CD4-positive, alpha-beta T cell (primary cell): ENCODE results near the gene REX1BD. TPM values are rescaled to one million over a fixed set of nuclear protein-coding genes. Genes with fewer than 3 reads are reported as not detected.

Source experiments
- ATAC-seq: fragments of 200-7000 bp; cut with Tn5 transposase; one replicate; pipeline ENCODE4 v1.10.0; 2022; ENCODE audit warnings: mild to moderate bottlenecking; ENCODE audit not compliant: poor library complexity
- CTCF ChIA-PET: fragments of 350-600 bp; sonication (Branson Sonifier 250); formaldehyde crosslinking; loops from one replicate; lab custom pipeline; 2021; ENCODE audit warnings: antibody characterized with exemption, inconsistent platforms; lab: Charles Lee
- POLR2A ChIA-PET: fragments of 350-600 bp; sonication (Branson Sonifier 250); formaldehyde crosslinking; loops from one replicate; lab custom pipeline; 2021; ENCODE audit warnings: antibody characterized with exemption, inconsistent platforms; lab: Charles Lee
- DNase-seq, 14 experiments: peaks; one replicate each; pipeline ENCODE4 v3.0.0-alpha.2; 2013 to 2020; ENCODE audit warnings: mixed read lengths in 2 of 14
- H3K27ac ChIP-seq, 2 donors: one replicate each; pipeline versions ENCODE4 v1.5.1 to v1.7.0; 2013; ENCODE audit warnings: low read length in 2 of 2, low read depth in 1 of 2, mild to moderate bottlenecking in 1 of 2
- H3K27me3 ChIP-seq, 2 experiments: 1 replicate in 1 of 2; 2 replicates in 1 of 2; pipeline versions ENCODE4 v1.6.1 to v1.7.0; 2013; ENCODE audit warnings: low read length in 2 of 2, control low read depth in 1 of 2, mild to moderate bottlenecking in 1 of 2, moderate library complexity in 1 of 2; ENCODE audit not compliant: insufficient read depth in 2 of 2, control insufficient read depth in 1 of 2
- H3K36me3 ChIP-seq: one replicate; pipeline ENCODE4 v1.6.1; 2013; ENCODE audit warnings: low read length, control low read depth; ENCODE audit not compliant: insufficient read depth
- H3K4me1 ChIP-seq: one replicate; pipeline ENCODE4 v1.6.1; 2013; ENCODE audit warnings: low read length, control low read depth; ENCODE audit not compliant: insufficient read depth
- H3K4me3 ChIP-seq: one replicate; pipeline ENCODE4 v1.5.1; 2013; ENCODE audit warnings: mild to moderate bottlenecking, low read length, moderate library complexity
- H3K9me3 ChIP-seq, 2 experiments: 1 replicate in 1 of 2; 2 replicates in 1 of 2; pipeline versions ENCODE4 v1.6.1 to v1.7.0; 2013; ENCODE audit warnings: low read length in 2 of 2, mild to moderate bottlenecking in 2 of 2, control low read depth in 1 of 2, moderate library complexity in 1 of 2; ENCODE audit not compliant: control insufficient read depth in 1 of 2, insufficient read depth in 1 of 2
- H3K27ac Mint-ChIP-seq: one replicate; pipeline ENCODE4 v1.8.0; 2020; ENCODE audit warnings: mixed read lengths
- H3K27me3 Mint-ChIP-seq: one replicate; pipeline ENCODE4 v1.8.0; 2021; ENCODE audit warnings: mixed read lengths
- H3K36me3 Mint-ChIP-seq: one replicate; pipeline ENCODE4 v1.8.0; 2021; ENCODE audit warnings: low read depth, mixed read lengths
- H3K4me1 Mint-ChIP-seq: one replicate; pipeline ENCODE4 v1.8.0; 2021; ENCODE audit warnings: low read depth, mixed read lengths
- H3K4me3 Mint-ChIP-seq: one replicate; pipeline ENCODE4 v1.8.0; 2020; ENCODE audit warnings: mild to moderate bottlenecking, mixed read lengths
- H3K9me3 Mint-ChIP-seq: one replicate; pipeline ENCODE4 v1.8.0; 2020; ENCODE audit warnings: mixed read lengths
- intact Hi-C, 2 experiments: fragments of 100-400 bp; cut with DNase I in 1 of 2; cut with micrococcal nuclease in 1 of 2; formaldehyde crosslinking; loops; one replicate each; pipeline versions ENCODE4 v1.15.1 to v1.9.0; 2023 to 2025; cut with DNase I, micrococcal nuclease
- total RNA-seq, 174 experiments: library from RNA in 2 of 174; stranded (reverse) in 2 of 174; gene quantifications; one replicate each; pipeline ENCODE4 v1.2.3 and lab custom pipeline; 2021 to 2026
- TF ChIP-seq, protein P1 (sequence below): fragments of 200-600 bp; IDR thresholded peaks from one replicate; pipeline ENCODE4 v1.8.0; 2022; ENCODE audit warnings: antibody characterized with exemption, mild to moderate bottlenecking

The REX1BD gene
- total RNA-seq, 2 experiments from 2014 or later, result 88.4 to 88.9 TPM

DNA sequence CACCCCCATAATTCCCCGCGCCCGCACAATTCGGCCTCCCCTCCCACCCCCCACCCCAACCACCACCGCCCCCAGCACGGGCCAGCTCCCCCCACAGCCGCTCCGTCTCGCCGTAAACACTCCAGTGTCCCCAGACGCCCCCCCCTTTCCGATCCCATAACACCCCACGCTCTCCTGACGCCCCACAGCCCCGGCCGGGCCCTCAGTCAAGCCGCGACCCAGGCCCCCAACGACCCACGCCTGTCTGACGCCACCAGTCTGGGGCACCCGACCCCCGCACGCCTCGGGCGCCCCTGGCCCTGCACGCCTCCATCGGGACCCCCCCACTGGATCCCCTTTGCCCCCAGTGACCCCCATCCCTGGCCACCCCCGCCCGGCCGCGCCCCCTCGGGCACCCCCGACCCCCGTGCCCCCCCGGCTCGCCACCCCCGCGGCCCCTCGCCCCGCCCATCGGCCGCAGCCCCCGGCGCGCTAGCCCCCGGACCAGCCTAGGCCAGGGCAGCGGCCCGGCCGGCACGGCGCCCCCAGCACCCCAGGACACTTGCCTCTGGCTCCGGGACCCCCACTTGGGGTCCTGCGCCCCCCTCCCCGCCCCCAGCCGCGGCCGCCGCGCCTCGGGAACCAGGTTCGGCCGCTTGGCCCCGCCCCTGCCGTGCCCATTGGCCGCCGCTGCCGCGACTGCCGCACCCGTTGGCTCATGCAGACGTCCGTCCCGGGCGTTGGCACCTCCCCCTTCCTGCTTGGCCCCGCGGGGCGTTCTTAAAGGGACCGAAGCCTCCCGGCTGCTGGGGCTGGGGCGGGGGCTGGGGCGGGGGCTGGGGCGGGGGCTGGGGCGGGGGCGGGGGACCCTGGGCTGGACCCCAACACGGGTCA, 45.4 kb upstream of the REX1BD start, which contains the start of gene FKBP8:
Gene FKBP8 (minus strand): TSS at position 633 of the 873 bp plus-strand sequence. CDS start 1,603 bp downstream, outside the sequence.
- no peaks in the 10 kb centered on the region for H3K27me3 ChIP-seq
- Mint-ChIP-seq H3K27ac (peak within 1 kb of the TSS; percentile 96), H3K36me3 (peaks cover 46% of the 10 kb centered on the region), H3K4me3 (peak within 1 kb of the TSS; percentile 98), H3K4me1 (peaks cover 27% of the 10 kb centered on the region), H3K9me3 (no peaks in the 10 kb centered on the region), H3K27me3 (no peaks in the 10 kb centered on the region)
- peak within 1 kb of the TSS; percentile 66 to 85 for H3K27ac ChIP-seq
- peak; percentile 93 for ATAC-seq
- CTCF ChIA-PET, result interaction anchor here (1.3 to 1.7 kb wide), 8 partner anchors 9 to 304 kb away, joined by 3 to 8 read pairs (median 5); partner anchors contain the start of genes ELL, KXD1, REX1BD and UBA52
- peaks cover 28% of the 10 kb centered on the region for H3K36me3 ChIP-seq
- POLR2A ChIA-PET, result interaction anchor here (0.6 to 2.3 kb wide), 18 partner anchors 14 to 289 kb away, joined by 3 to 64 read pairs (median 8); partner anchors contain the start of genes ELL, KXD1, REX1BD and UBA52
- TF ChIP-seq, protein P1, sequence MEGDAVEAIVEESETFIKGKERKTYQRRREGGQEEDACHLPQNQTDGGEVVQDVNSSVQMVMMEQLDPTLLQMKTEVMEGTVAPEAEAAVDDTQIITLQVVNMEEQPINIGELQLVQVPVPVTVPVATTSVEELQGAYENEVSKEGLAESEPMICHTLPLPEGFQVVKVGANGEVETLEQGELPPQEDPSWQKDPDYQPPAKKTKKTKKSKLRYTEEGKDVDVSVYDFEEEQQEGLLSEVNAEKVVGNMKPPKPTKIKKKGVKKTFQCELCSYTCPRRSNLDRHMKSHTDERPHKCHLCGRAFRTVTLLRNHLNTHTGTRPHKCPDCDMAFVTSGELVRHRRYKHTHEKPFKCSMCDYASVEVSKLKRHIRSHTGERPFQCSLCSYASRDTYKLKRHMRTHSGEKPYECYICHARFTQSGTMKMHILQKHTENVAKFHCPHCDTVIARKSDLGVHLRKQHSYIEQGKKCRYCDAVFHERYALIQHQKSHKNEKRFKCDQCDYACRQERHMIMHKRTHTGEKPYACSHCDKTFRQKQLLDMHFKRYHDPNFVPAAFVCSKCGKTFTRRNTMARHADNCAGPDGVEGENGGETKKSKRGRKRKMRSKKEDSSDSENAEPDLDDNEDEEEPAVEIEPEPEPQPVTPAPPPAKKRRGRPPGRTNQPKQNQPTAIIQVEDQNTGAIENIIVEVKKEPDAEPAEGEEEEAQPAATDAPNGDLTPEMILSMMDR, result no peak
- H3K4me3 ChIP-seq, result peak within 1 kb of the TSS; percentile 63
- peak; percentile 89 to 97 (median 94) for DNase-seq
- intact Hi-C loops, result loop anchor here (1.0 to 5.0 kb wide), 2 partner anchors 21 to 44 kb away; partner anchors contain the start of genes REX1BD (in 2 of the 2) and ELL (in 1 of the 2)
- H3K4me1 ChIP-seq, result peaks cover 28% of the 10 kb centered on the region
- no peaks in the 10 kb centered on the region for H3K9me3 ChIP-seq

DNA sequence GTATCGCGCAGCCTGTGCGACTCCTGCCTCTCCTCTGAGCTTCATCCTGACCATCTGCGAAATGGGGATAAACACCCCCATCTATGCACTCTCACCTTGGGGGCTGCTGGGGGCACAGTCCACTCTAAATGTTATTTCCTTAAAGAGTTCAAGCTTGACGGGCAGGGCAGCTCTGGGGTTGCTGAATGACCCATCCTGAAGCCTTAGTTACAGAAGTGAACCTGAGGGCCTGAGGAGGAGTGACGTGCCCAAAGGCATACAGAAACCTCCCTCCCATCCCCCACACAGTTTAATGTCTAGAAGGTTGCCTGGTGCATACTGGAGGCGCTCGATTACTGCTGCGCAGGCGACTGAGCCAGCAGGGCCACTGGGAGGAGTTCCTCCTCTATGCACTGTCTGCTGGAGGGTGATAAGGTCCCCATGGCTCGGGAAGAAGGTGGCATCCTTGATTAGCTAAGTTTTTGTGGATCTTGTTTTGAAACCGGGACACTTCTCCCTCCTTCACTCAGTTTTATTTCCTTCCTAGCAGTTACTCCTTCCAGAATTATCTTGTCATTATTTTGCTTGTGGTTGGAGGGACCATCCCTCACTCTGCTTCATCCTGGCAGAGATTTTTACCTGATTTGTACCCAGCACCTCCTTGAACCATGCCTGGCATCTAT, 44.7 kb upstream of the REX1BD start:
- peaks cover 27% of the 10 kb centered on the region for H3K4me1 Mint-ChIP-seq
- H3K36me3 Mint-ChIP-seq, result peaks cover 41% of the 10 kb centered on the region
- Histone ChIP-seq H3K27me3 (no peaks in the 10 kb centered on the region), H3K4me1 (peaks cover 28% of the 10 kb centered on the region), H3K36me3 (peaks cover 28% of the 10 kb centered on the region), H3K27ac (peak overlapping the region; percentile 66 to 85), H3K9me3 (no peaks in the 10 kb centered on the region), H3K4me3 (peak overlapping the region; percentile 63)
- DNase-seq, result peak; percentile 59 to 94 (median 66)
- ChIA-PET CTCF (interaction anchor here (0.9 to 1.7 kb wide), 11 partner anchors 8 to 521 kb away, joined by 3 to 8 read pairs (median 4); partner anchors contain the start of genes ELL, KXD1, REX1BD and UBA52), POLR2A (interaction anchor here (0.6 to 2.3 kb wide), 21 partner anchors 10 to 288 kb away, joined by 3 to 64 read pairs (median 3); partner anchors contain the start of genes ELL, JUND, KXD1 and REX1BD)
- TF ChIP-seq, protein P1, result peak; percentile 14
- H3K9me3 Mint-ChIP-seq, result no peaks in the 10 kb centered on the region
- intact Hi-C loops, result loop anchor here (1.0 to 5.0 kb wide), 5 partner anchors 13 to 43 kb away; partner anchors contain the start of genes ELL (in 2 of the 2), KXD1 (in 2 of the 2), REX1BD (in 2 of the 2) and UBA52 (in 1 of the 2)
- ATAC-seq, result peak; percentile 81
- no peaks in the 10 kb centered on the region for H3K27me3 Mint-ChIP-seq
- H3K27ac Mint-ChIP-seq, result peak overlapping the region; percentile 96
- peak overlapping the region; percentile 98 for H3K4me3 Mint-ChIP-seq

GRCh38 chr19:18551631-18552030, 37.0 kb upstream of the REX1BD start:
- POLR2A ChIA-PET, result interaction anchor here (0.7 kb wide), 1 partner anchor 368 kb away, joined by 3 read pairs; the partner anchor contains the start of genes COPE and DDX49
- Mint-ChIP-seq H3K9me3 (no peaks in the 10 kb centered on the region), H3K4me1 (no peaks in the 10 kb centered on the region), H3K4me3 (no peak overlapping the region), H3K27me3 (no peaks in the 10 kb centered on the region), H3K27ac (no peak overlapping the region), H3K36me3 (no peaks in the 10 kb centered on the region)
- Histone ChIP-seq H3K27me3 (no peaks in the 10 kb centered on the region), H3K4me1 (peaks cover under 1% of the 10 kb centered on the region), H3K4me3 (no peak overlapping the region), H3K36me3 (no peaks in the 10 kb centered on the region), H3K27ac (no peak overlapping the region), H3K9me3 (no peaks in the 10 kb centered on the region)
- ATAC-seq (no peak), DNase-seq (no peak)
- TF ChIP-seq, protein P1, result no peak
- intact Hi-C loops, result no loop called here
- CTCF ChIA-PET, result interaction anchor here (1.2 to 1.5 kb wide), 2 partner anchors 8 to 65 kb away, joined by 3 read pairs; partner anchors contain the start of gene FKBP8
